ENCODE data around the gene GREB1L. TPM values are rescaled to one million over a fixed set of nuclear protein-coding genes. Genes with fewer than 3 reads are reported as not detected.

GREB1L gene
- polyA plus RNA-seq, 1 of the 3 experiments (the other 2 are of a cell fraction): under 0.01 TPM

DNA sequence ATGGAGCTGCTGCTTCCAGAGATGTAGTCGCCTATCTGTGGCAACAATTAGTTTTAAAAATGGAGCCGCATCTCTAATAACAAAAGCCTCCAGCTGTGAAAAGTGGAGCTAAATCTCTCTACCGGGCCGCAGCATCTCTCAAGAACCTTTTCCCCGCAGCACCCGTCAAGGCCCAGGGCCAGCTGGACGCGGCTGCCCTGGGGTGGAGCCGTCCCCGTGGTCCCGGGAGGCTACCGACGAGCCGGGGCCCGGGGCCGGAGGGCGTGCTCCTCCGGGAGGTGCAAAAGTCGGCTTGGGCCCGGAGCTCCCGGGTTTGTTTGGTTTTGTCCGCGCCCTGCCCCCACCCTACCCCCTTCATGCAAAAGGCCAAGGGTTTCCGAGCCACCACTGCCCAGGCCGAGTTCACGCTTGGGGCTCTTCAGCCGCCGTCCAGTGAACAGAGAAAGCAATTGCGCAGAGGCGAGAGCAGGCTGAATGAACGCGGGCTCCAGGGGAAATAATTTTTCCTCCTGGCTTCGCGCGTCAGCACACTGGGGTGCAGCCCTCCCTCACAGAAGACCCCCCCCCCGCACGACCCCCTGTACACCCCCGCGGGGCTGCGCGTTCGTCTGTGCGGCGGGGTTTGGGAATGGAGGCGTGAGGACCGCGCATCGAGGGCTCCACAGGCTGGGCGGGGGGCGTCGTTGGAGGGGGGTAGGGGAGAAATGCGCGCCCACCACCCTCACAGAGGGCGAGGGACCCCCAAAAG, 557 bp upstream of the GREB1L start:
- H3K36me3 ChIP-seq (replicated peaks in 1 of 2; ENCODE audit: control insufficient read depth in 1 of 2, insufficient read depth in 2 of 2, low read length in 1 of 2): no peaks in the 10 kb centered on the region
- DNase-seq: peak; percentile 38
- no peaks in the 10 kb centered on the region for H3F3A ChIP-seq (replicated peaks; ENCODE audit: insufficient read depth)
- H3K27ac ChIP-seq (ENCODE audit: low read depth in 2 of 2, low read length in 1 of 2): no peak overlapping the region
- POLR2A ChIA-PET: no interaction called here
- no peaks in the 10 kb centered on the region for H3K9me3 ChIP-seq
- CTCF ChIA-PET: no interaction called here
- TF ChIP-seq, protein P1, sequence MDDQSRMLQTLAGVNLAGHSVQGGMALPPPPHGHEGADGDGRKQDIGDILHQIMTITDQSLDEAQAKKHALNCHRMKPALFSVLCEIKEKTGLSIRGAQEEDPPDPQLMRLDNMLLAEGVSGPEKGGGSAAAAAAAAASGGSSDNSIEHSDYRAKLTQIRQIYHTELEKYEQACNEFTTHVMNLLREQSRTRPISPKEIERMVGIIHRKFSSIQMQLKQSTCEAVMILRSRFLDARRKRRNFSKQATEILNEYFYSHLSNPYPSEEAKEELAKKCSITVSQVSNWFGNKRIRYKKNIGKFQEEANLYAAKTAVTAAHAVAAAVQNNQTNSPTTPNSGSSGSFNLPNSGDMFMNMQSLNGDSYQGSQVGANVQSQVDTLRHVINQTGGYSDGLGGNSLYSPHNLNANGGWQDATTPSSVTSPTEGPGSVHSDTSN (IDR thresholded peaks at IDR 0.05): no peak
- TF ChIP-seq NFIC (IDR thresholded peaks at IDR 0.05; ENCODE audit: borderline replicate concordance) (no peak), GABPA (IDR thresholded peaks at IDR 0.05; ENCODE audit: low read depth) (no peak), CTCF (IDR thresholded peaks at IDR 0.05) (no peak)
- TF ChIP-seq, protein P2, sequence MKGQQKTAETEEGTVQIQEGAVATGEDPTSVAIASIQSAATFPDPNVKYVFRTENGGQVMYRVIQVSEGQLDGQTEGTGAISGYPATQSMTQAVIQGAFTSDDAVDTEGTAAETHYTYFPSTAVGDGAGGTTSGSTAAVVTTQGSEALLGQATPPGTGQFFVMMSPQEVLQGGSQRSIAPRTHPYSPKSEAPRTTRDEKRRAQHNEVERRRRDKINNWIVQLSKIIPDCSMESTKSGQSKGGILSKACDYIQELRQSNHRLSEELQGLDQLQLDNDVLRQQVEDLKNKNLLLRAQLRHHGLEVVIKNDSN (IDR thresholded peaks at IDR 0.05; ENCODE audit: borderline replicate concordance, low read depth): no peak
- no peaks in the 10 kb centered on the region for H4K20me1 ChIP-seq (ENCODE audit: insufficient read depth)
- H3K4me1 ChIP-seq (ENCODE audit: control insufficient read depth in 1 of 2, insufficient read depth in 2 of 2, low read depth in 1 of 2, low read length in 1 of 2): no peaks in the 10 kb centered on the region
- no peaks in the 10 kb centered on the region for H3K79me2 ChIP-seq (ENCODE audit: insufficient read depth)
- WGBS (ENCODE audit: low lambda C conversion rate): 26% methylated on average over 6 of the region's 54 CpGs
- H3K9ac ChIP-seq: no peak overlapping the region
- H3K4me3 ChIP-seq (ENCODE audit: low read depth in 2 of 2, low read length in 1 of 2): no peak overlapping the region
- H3K4me2 ChIP-seq: peak overlapping the region; percentile 15; the same call in 1 of the 2 replicates
- H3K9me2 ChIP-seq: no peaks in the 10 kb centered on the region
- H3K27me3 ChIP-seq (ENCODE audit: insufficient read depth): peaks cover 66% of the 10 kb centered on the region
- no peak overlapping the region for H2AFZ ChIP-seq (ENCODE audit: low read depth)

DNA sequence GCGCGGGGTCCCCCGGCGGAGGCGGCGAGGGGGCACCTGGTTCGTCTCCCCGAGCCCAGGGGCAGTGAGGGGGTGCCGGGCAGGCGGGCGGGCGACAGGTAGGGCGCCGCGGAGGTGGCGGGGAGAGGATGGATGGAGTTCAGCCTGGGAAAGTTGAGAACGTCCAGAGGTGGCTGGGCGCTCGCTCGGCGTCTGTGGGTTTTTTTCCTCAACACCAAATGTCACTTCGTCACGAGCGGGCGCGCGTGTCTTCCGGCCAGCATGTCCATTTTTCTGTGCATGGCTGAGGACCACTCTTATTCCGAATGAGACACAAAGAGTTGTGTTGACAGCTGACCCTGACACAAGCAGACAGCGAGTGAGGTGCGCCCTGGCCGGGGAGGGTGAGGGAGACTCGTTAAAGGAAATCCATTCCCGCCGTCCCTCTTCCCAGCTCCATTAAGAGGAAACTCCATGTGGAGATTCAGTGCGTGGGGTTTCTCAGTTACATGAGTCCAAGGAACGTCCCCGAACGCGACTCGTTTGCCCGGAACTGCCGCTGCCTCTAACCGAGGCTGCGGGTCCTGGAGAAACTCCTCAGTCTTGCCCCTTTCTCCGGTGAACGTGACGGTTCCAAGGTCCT, 859 bp downstream of the GREB1L start:
- no peaks in the 10 kb centered on the region for H3K36me3 ChIP-seq (replicated peaks in 1 of 2; ENCODE audit: control insufficient read depth in 1 of 2, insufficient read depth in 2 of 2, low read length in 1 of 2)
- POLR2A ChIA-PET: no interaction called here
- no peak overlapping the region for H3K9ac ChIP-seq
- no peak for DNase-seq
- 5% methylated on average over 22 of the region's 48 CpGs for WGBS (ENCODE audit: low lambda C conversion rate)
- H3K27me3 ChIP-seq (ENCODE audit: insufficient read depth): peaks cover 66% of the 10 kb centered on the region
- no peak overlapping the region for H3K4me3 ChIP-seq (ENCODE audit: low read depth in 2 of 2, low read length in 1 of 2)
- H4K20me1 ChIP-seq (ENCODE audit: insufficient read depth): no peaks in the 10 kb centered on the region
- peak overlapping the region; percentile 57; the same call in 1 of the 2 replicates for H3K4me2 ChIP-seq
- no peaks in the 10 kb centered on the region for H3K79me2 ChIP-seq (ENCODE audit: insufficient read depth)
- no peak overlapping the region for H2AFZ ChIP-seq (ENCODE audit: low read depth)
- no peaks in the 10 kb centered on the region for H3K4me1 ChIP-seq (ENCODE audit: control insufficient read depth in 1 of 2, insufficient read depth in 2 of 2, low read depth in 1 of 2, low read length in 1 of 2)
- CTCF ChIA-PET: no interaction called here
- no peaks in the 10 kb centered on the region for H3K9me3 ChIP-seq
- no peak overlapping the region for H3K27ac ChIP-seq (ENCODE audit: low read depth in 2 of 2, low read length in 1 of 2)
- no peaks in the 10 kb centered on the region for H3K9me2 ChIP-seq
- H3F3A ChIP-seq (replicated peaks; ENCODE audit: insufficient read depth): no peaks in the 10 kb centered on the region
- TF ChIP-seq, protein P3, sequence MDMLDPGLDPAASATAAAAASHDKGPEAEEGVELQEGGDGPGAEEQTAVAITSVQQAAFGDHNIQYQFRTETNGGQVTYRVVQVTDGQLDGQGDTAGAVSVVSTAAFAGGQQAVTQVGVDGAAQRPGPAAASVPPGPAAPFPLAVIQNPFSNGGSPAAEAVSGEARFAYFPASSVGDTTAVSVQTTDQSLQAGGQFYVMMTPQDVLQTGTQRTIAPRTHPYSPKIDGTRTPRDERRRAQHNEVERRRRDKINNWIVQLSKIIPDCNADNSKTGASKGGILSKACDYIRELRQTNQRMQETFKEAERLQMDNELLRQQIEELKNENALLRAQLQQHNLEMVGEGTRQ (IDR thresholded peaks at IDR 0.05; ENCODE audit: borderline replicate concordance, low read depth, low read length): no peak
- TF ChIP-seq CHD2 (IDR thresholded peaks at IDR 0.05; ENCODE audit: low read length, partially characterized antibody): no peak
- TF ChIP-seq, protein P4, sequence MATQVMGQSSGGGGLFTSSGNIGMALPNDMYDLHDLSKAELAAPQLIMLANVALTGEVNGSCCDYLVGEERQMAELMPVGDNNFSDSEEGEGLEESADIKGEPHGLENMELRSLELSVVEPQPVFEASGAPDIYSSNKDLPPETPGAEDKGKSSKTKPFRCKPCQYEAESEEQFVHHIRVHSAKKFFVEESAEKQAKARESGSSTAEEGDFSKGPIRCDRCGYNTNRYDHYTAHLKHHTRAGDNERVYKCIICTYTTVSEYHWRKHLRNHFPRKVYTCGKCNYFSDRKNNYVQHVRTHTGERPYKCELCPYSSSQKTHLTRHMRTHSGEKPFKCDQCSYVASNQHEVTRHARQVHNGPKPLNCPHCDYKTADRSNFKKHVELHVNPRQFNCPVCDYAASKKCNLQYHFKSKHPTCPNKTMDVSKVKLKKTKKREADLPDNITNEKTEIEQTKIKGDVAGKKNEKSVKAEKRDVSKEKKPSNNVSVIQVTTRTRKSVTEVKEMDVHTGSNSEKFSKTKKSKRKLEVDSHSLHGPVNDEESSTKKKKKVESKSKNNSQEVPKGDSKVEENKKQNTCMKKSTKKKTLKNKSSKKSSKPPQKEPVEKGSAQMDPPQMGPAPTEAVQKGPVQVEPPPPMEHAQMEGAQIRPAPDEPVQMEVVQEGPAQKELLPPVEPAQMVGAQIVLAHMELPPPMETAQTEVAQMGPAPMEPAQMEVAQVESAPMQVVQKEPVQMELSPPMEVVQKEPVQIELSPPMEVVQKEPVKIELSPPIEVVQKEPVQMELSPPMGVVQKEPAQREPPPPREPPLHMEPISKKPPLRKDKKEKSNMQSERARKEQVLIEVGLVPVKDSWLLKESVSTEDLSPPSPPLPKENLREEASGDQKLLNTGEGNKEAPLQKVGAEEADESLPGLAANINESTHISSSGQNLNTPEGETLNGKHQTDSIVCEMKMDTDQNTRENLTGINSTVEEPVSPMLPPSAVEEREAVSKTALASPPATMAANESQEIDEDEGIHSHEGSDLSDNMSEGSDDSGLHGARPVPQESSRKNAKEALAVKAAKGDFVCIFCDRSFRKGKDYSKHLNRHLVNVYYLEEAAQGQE (IDR thresholded peaks at IDR 0.05; ENCODE audit: low read depth, low read length): no peak
- TF ChIP-seq, protein P5, sequence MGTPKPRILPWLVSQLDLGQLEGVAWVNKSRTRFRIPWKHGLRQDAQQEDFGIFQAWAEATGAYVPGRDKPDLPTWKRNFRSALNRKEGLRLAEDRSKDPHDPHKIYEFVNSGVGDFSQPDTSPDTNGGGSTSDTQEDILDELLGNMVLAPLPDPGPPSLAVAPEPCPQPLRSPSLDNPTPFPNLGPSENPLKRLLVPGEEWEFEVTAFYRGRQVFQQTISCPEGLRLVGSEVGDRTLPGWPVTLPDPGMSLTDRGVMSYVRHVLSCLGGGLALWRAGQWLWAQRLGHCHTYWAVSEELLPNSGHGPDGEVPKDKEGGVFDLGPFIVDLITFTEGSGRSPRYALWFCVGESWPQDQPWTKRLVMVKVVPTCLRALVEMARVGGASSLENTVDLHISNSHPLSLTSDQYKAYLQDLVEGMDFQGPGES (IDR thresholded peaks at IDR 0.05; ENCODE audit: low read depth, low read length): no peak
- no peak for TF ChIP-seq TAF1 (IDR thresholded peaks at IDR 0.05; ENCODE audit: borderline replicate concordance, low read depth, low read length)
- TF ChIP-seq, protein P2 (IDR thresholded peaks at IDR 0.05; ENCODE audit: borderline replicate concordance, low read depth): no peak

Measured in SK-N-SH (cell line).